GM21529 (cell line): ENCODE measurements around the gene R3HDM4.
"Not testable (repeated sequence)": the region's sequence is repeated elsewhere in the genome, so short reads cannot be mapped to it uniquely, and the experiment has no call there.

Experiments used
- ATAC-seq: cut with Tn5 transposase; IDR thresholded peaks from one replicate; pipeline ENCODE4 v1.9.1; 2021; ENCODE audit not compliant: unreplicated experiment

R3HDM4 gene

GRCh38 chr19:896434-896833 lies 16.6 kb downstream of the R3HDM4 start:
- ATAC-seq, result no peak

GRCh38 chr19:892894-893689 lies 19.9 kb downstream of the R3HDM4 start, which contains the start of the genes MED16 and RNU6-9:
Gene MED16 (minus strand): TSS chr19:893187. CDS start chr19:891131, 2,056 bp downstream.
Gene RNU6-9 (plus strand): TSS chr19:893484.
- ATAC-seq, result peak; percentile 79

- ATAC-seq, result no peak
Observed at GRCh38 chr19:892243-892893, 20.7 kb downstream of the R3HDM4 start.

- ATAC-seq, result not testable (repeated sequence)
Observed at GRCh38 chr19:891421-892200, 21.4 kb downstream of the R3HDM4 start.

- ATAC-seq, result no peak
Observed at GRCh38 chr19:890831-891230, 22.2 kb downstream of the R3HDM4 start.

- ATAC-seq, result no peak
Observed at GRCh38 chr19:889662-890295, 23.2 kb downstream of the R3HDM4 start.

- ATAC-seq, result no peak
Observed at GRCh38 chr19:888581-889385, 24.2 kb downstream of the R3HDM4 start.

- ATAC-seq, result no peak
Observed at GRCh38 chr19:887599-887998, 25.4 kb downstream of the R3HDM4 start.

GRCh38 chr19:887072-887471 lies 25.9 kb downstream of the R3HDM4 start:
- ATAC-seq, result no peak

- ATAC-seq, result no peak
Observed at GRCh38 chr19:885536-886224, 27.3 kb downstream of the R3HDM4 start.

- no peak for ATAC-seq
Observed at GRCh38 chr19:884420-885211, 28.4 kb downstream of the R3HDM4 start.

- ATAC-seq, result no peak
Observed at GRCh38 chr19:883661-884211, 29.3 kb downstream of the R3HDM4 start.

- ATAC-seq, result no peak
Observed at GRCh38 chr19:882871-883497, 30.0 kb downstream of the R3HDM4 start.

- no peak for ATAC-seq
Observed at GRCh38 chr19:881385-882071, 31.5 kb downstream of the R3HDM4 start.

GRCh38 chr19:879711-880438 lies 33.1 kb downstream of the R3HDM4 start:
- ATAC-seq, result no peak

- not testable (repeated sequence) for ATAC-seq
Observed at GRCh38 chr19:878751-879561, 34.1 kb downstream of the R3HDM4 start.
